HepG2 (cell line): ENCODE data around the gene ATN1. TPM values are rescaled to one million over a fixed set of nuclear protein-coding genes. Genes with fewer than 3 reads are reported as not detected.

ENCODE experiments used
- GATAD2A ChIP-seq: IDR thresholded peaks from 2 replicates; pipeline ENCODE4 v1.6.1; 2016
- KDM5A ChIP-seq: fragments of 200-600 bp; sonication (generic); IDR thresholded peaks from 2 replicates; pipeline ENCODE4 v1.7.0; 2018; ENCODE audit warnings: antibody characterized with exemption, mild to moderate bottlenecking, low read length, borderline replicate concordance
- MXD3 ChIP-seq: IDR thresholded peaks from 2 replicates; pipeline ENCODE4 v1.6.1; 2016; ENCODE audit warnings: mild to moderate bottlenecking, missing biosample characterization, missing genetic modification reagents
- REST ChIP-seq, 2 experiments: IDR thresholded peaks; 2 replicates each; pipeline ENCODE4 v1.6.1; 2011 to 2012; ENCODE audit warnings: low read length in 2 of 2, borderline replicate concordance in 1 of 2, low read depth in 1 of 2, mild to moderate bottlenecking in 1 of 2, moderate library complexity in 1 of 2
- U2AF2 ChIP-seq: fragments of 200-400 bp; formaldehyde crosslinking; IDR thresholded peaks from 2 replicates; pipeline ENCODE4 v1.6.1; 2017; ENCODE audit warnings: low read depth, mild to moderate bottlenecking, low read length
- ZMAT3 ChIP-seq: sonication (generic); formaldehyde crosslinking; conservative IDR thresholded peaks from 2 replicates; pipeline ENCODE4 v1.7.0; 2021; ENCODE audit warnings: missing genetic modification reagents
- ZNF207 ChIP-seq: fragments of 450-650 bp; IDR thresholded peaks from 2 replicates; pipeline ENCODE4 v1.6.1; 2016; ENCODE audit warnings: antibody characterized with exemption, borderline replicate concordance
- ZNF549 ChIP-seq: sonication (generic); formaldehyde crosslinking; IDR thresholded peaks from 2 replicates; pipeline ENCODE4 v1.5.0; 2020; ENCODE audit warnings: missing genetic modification reagents
- ZNF619 ChIP-seq: sonication (generic); formaldehyde crosslinking; IDR thresholded peaks from 2 replicates; pipeline ENCODE4 v1.4.0; 2020; ENCODE audit warnings: mild to moderate bottlenecking, missing genetic modification reagents
- polyA plus RNA-seq, 8 experiments: library from polyadenylated mRNA; depleted of rRNA in 3 of 8; stranded (reverse) in 7 of 8; unstranded in 1 of 8; fragments of >200 nt; fragmentation: Illumina TruSeq in 4 of 8; extraction: Trizol in 4 of 8; gene quantifications; 2 replicates each; pipeline versions ENCODE4 v1.2.1 to v1.2.3, GENCODE V29; 2011 to 2016; ENCODE audit warnings: low read depth in 4 of 8, missing spikeins in 1 of 8, mixed read lengths in 1 of 8; ENCODE audit not compliant: insufficient read depth in 1 of 8
- total RNA-seq, 5 experiments: library from RNA; depleted of rRNA; stranded (reverse); fragments of >200 nt; fragmentation: Illumina TruSeq; extraction: Trizol; gene quantifications; 2 replicates each; pipeline ENCODE4 v1.2.3, GENCODE V29; 2016; ENCODE audit warnings: low read depth in 1 of 5
- TF ChIP-seq, protein P1 (sequence below): IDR thresholded peaks from 2 replicates; pipeline ENCODE4 v1.6.1; 2016; ENCODE audit warnings: missing compliant biosample characterization, missing genetic modification reagents, borderline replicate concordance
- TF ChIP-seq, protein P2 (sequence below): sonication (generic); formaldehyde crosslinking; conservative IDR thresholded peaks from 2 replicates; pipeline ENCODE4 v1.4.0; 2020; ENCODE audit warnings: mild to moderate bottlenecking, missing genetic modification reagents, moderate library complexity
- TF ChIP-seq, protein P3 (sequence below): sonication (generic); formaldehyde crosslinking; IDR thresholded peaks from 2 replicates; pipeline ENCODE4 v1.4.0; 2020; ENCODE audit warnings: missing genetic modification reagents, borderline replicate concordance
- TF ChIP-seq, protein P4 (sequence below): sonication (generic); formaldehyde crosslinking; IDR thresholded peaks from 2 replicates; pipeline ENCODE4 v1.4.0; 2020; ENCODE audit warnings: mild to moderate bottlenecking, missing genetic modification reagents

Gene ATN1
- total and polyA plus RNA-seq, 2 of the 13 experiments (the other 11 are each of a cell fraction or from before 2014, with no cell fraction given): 2.1 to 8.6 TPM

DNA sequence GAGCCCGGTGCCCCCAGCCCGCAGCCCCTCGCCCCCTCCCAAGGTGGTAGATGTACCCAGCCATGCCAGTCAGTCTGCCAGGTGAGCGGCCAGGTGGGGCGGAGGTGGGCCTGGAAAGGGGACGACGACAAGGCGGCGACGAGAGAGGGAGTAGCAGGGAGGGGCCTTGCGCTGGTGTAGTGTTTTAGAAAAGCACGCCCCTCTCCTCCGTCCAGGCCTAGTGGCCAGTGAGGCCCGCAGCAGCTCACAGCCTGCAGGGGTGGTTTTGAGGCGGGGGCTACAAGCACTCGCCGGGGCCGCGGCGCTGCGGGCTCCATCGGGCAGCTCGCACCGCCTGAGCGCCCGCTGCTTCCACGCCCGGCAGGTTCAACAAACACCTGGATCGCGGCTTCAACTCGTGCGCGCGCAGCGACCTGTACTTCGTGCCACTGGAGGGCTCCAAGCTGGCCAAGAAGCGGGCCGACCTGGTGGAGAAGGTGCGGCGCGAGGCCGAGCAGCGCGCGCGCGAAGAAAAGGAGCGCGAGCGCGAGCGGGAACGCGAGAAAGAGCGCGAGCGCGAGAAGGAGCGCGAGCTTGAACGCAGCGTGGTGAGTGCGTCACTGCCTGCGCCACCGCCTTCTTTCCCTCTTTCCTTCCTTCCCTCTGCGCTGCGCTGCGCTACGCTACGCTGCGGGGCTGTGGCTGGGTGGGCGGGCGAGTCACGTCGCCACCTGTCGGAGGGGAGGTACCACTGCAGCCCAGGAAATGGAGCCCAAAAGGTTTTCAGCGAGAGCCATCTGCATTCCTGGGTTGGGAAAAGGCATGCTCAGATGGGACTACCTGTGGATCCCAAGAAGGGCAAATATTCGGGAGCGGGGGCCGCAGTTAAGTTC is 10.0 kb downstream of the ATN1 start (continued):
- TF ChIP-seq, protein P1, sequence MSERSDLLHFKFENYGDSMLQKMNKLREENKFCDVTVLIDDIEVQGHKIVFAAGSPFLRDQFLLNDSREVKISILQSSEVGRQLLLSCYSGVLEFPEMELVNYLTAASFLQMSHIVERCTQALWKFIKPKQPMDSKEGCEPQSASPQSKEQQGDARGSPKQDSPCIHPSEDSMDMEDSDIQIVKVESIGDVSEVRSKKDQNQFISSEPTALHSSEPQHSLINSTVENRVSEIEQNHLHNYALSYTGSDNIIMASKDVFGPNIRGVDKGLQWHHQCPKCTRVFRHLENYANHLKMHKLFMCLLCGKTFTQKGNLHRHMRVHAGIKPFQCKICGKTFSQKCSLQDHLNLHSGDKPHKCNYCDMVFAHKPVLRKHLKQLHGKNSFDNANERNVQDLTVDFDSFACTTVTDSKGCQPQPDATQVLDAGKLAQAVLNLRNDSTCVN (CRISPR knock-in tag): peak; percentile 67; the same call in 1 of the 2 replicates
- TF ChIP-seq U2AF2: no peak
- no peak for TF ChIP-seq ZNF207
- TF ChIP-seq GATAD2A (CRISPR knock-in tag): peak; percentile 80
- TF ChIP-seq REST (IDR thresholded peaks at IDR 0.05; ENCODE audit: borderline replicate concordance in 1 of 2, low read depth in 1 of 2, low read length in 2 of 2): no peak
- TF ChIP-seq, protein P2, sequence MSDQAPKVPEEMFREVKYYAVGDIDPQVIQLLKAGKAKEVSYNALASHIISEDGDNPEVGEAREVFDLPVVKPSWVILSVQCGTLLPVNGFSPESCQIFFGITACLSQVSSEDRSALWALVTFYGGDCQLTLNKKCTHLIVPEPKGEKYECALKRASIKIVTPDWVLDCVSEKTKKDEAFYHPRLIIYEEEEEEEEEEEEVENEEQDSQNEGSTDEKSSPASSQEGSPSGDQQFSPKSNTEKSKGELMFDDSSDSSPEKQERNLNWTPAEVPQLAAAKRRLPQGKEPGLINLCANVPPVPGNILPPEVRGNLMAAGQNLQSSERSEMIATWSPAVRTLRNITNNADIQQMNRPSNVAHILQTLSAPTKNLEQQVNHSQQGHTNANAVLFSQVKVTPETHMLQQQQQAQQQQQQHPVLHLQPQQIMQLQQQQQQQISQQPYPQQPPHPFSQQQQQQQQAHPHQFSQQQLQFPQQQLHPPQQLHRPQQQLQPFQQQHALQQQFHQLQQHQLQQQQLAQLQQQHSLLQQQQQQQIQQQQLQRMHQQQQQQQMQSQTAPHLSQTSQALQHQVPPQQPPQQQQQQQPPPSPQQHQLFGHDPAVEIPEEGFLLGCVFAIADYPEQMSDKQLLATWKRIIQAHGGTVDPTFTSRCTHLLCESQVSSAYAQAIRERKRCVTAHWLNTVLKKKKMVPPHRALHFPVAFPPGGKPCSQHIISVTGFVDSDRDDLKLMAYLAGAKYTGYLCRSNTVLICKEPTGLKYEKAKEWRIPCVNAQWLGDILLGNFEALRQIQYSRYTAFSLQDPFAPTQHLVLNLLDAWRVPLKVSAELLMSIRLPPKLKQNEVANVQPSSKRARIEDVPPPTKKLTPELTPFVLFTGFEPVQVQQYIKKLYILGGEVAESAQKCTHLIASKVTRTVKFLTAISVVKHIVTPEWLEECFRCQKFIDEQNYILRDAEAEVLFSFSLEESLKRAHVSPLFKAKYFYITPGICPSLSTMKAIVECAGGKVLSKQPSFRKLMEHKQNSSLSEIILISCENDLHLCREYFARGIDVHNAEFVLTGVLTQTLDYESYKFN (CRISPR knock-in tag): no peak
- TF ChIP-seq, protein P3, sequence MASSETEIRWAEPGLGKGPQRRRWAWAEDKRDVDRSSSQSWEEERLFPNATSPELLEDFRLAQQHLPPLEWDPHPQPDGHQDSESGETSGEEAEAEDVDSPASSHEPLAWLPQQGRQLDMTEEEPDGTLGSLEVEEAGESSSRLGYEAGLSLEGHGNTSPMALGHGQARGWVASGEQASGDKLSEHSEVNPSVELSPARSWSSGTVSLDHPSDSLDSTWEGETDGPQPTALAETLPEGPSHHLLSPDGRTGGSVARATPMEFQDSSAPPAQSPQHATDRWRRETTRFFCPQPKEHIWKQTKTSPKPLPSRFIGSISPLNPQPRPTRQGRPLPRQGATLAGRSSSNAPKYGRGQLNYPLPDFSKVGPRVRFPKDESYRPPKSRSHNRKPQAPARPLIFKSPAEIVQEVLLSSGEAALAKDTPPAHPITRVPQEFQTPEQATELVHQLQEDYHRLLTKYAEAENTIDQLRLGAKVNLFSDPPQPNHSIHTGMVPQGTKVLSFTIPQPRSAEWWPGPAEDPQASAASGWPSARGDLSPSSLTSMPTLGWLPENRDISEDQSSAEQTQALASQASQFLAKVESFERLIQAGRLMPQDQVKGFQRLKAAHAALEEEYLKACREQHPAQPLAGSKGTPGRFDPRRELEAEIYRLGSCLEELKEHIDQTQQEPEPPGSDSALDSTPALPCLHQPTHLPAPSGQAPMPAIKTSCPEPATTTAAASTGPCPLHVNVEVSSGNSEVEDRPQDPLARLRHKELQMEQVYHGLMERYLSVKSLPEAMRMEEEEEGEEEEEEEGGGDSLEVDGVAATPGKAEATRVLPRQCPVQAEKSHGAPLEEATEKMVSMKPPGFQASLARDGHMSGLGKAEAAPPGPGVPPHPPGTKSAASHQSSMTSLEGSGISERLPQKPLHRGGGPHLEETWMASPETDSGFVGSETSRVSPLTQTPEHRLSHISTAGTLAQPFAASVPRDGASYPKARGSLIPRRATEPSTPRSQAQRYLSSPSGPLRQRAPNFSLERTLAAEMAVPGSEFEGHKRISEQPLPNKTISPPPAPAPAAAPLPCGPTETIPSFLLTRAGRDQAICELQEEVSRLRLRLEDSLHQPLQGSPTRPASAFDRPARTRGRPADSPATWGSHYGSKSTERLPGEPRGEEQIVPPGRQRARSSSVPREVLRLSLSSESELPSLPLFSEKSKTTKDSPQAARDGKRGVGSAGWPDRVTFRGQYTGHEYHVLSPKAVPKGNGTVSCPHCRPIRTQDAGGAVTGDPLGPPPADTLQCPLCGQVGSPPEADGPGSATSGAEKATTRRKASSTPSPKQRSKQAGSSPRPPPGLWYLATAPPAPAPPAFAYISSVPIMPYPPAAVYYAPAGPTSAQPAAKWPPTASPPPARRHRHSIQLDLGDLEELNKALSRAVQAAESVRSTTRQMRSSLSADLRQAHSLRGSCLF (CRISPR knock-in tag): no peak
- no peak for TF ChIP-seq ZNF549 (CRISPR knock-in tag)
- TF ChIP-seq, protein P4, sequence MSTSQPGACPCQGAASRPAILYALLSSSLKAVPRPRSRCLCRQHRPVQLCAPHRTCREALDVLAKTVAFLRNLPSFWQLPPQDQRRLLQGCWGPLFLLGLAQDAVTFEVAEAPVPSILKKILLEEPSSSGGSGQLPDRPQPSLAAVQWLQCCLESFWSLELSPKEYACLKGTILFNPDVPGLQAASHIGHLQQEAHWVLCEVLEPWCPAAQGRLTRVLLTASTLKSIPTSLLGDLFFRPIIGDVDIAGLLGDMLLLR (CRISPR knock-in tag): peak; percentile 88
- TF ChIP-seq MXD3 (CRISPR knock-in tag): peak; percentile 93
- peak; percentile 90; the same call in 1 of the 2 replicates for TF ChIP-seq ZNF619 (CRISPR knock-in tag)
- TF ChIP-seq ZMAT3 (CRISPR knock-in tag): peak; percentile 98
- peak; percentile 81; the same call in 1 of the 2 replicates for TF ChIP-seq KDM5A
